GM19239 (cell line): Measurements from ENCODE around the gene LONRF2.
"Not testable (repeated sequence)": the region's sequence is repeated elsewhere in the genome, so short reads cannot be mapped to it uniquely, and the experiment has no call there.

Experiments used
- DNase-seq: peaks from one replicate; pipeline ENCODE4 v3.0.0; 2011; ENCODE audit warnings: low spot score; ENCODE audit not compliant: insufficient read length
- FAIRE-seq: peaks from 2 replicates; lab custom pipeline; 2011; peaks lifted over from hg19 to GRCh38; lab: Jason Lieb, UNC

The LONRF2 gene

GRCh38 chr2:100257939-100258338, 64.4 kb downstream of the LONRF2 start:
- FAIRE-seq = no peak
- no peak for DNase-seq

- DNase-seq (no peak), FAIRE-seq (no peak)
These were observed 65.5 kb downstream of the LONRF2 start for GRCh38 chr2:100256849-100257248.

GRCh38 chr2:100256416-100256815, 65.9 kb downstream of the LONRF2 start:
- no peak for FAIRE-seq
- no peak for DNase-seq

GRCh38 chr2:100254646-100255210, 67.6 kb downstream of the LONRF2 start:
- FAIRE-seq (no peak), DNase-seq (no peak)

DNA sequence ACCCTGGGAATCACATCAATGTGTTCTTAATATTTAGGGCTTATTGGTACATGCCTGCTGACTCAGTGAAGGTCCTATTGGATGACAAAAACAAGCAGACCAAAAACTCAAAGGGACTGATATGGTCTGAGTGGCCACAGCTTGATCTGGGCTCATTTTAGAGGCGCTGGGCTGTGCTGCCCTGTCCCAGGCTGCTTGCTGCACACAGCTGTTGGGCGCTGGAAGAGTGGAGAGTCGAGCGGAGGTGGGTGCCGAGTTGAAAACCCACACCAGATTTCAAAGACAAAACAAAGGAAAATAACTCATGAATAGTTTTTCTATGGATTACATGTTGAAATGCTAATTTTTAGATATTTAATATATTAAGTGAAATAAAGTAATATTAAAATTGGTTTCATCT, 68.5 kb downstream of the LONRF2 start:
- DNase-seq (no peak), FAIRE-seq (no peak)

- DNase-seq (no peak), FAIRE-seq (no peak)
These were observed 69.2 kb downstream of the LONRF2 start for GRCh38 chr2:100252811-100253698.

- DNase-seq = no peak
- FAIRE-seq = no peak
These were observed 71.7 kb downstream of the LONRF2 start for GRCh38 chr2:100250645-100251044.

- DNase-seq = no peak
- no peak for FAIRE-seq
These were observed 73.3 kb downstream of the LONRF2 start for GRCh38 chr2:100248971-100249370.

GRCh38 chr2:100248556-100248955, 73.7 kb downstream of the LONRF2 start:
- not testable (repeated sequence) for DNase-seq, FAIRE-seq

- FAIRE-seq = no peak
- DNase-seq = no peak
These were observed 74.3 kb downstream of the LONRF2 start for GRCh38 chr2:100248044-100248330.

DNA sequence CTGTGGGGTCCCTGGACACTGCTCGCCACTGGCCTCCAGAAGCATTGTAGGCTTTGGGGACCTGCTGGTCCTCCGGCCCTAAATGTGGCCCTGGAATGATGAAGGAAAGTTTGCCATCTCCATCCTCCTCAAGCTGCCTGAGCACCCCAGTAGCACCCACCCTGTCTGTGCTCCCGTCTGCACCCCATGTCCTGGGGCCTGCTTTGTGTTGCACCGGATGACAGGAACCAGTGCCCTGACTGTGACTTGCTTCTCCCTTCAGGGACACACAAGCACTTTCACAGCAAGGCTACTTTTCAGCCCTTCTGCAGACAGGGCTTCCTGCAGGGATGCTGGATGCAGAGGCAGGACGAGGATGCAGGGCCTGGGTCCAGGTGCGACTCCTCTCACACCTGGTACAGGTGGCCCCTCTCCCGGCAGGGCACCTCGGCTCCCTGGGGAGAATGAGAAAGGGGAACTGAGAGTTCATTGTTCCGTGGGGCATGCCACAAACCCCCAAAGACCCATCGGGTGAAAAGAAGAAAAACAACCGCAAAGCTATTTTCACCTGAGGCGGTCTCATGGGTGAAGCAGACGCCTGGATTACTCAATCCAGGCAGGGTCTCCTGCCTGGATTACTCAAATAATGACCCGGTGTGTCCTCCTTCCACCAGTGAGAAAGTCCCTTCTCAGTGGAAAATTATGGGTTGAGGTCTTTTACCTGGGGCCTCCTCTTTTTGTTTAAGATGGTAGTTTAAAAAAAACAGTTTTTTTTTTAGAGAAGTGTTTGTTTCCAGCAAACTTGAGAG, 74.9 kb downstream of the LONRF2 start:
- DNase-seq (peak; percentile 45), FAIRE-seq (peak; percentile 61)

GRCh38 chr2:100246163-100247145, 75.8 kb downstream of the LONRF2 start:
- FAIRE-seq = peak; percentile 40
- DNase-seq = no peak

GRCh38 chr2:100245681-100246080, 76.6 kb downstream of the LONRF2 start:
- FAIRE-seq (no peak), DNase-seq (no peak)

GRCh38 chr2:100244881-100245605, 77.3 kb downstream of the LONRF2 start:
- no peak for DNase-seq
- no peak for FAIRE-seq

GRCh38 chr2:100243631-100244030, 78.7 kb downstream of the LONRF2 start:
- no peak for DNase-seq
- no peak for FAIRE-seq

- peak; percentile 20 for DNase-seq
- peak; percentile 35 for FAIRE-seq
These were observed 79.2 kb downstream of the LONRF2 start for GRCh38 chr2:100242891-100243619.

- DNase-seq (no peak), FAIRE-seq (no peak)
These were observed 79.8 kb downstream of the LONRF2 start for GRCh38 chr2:100242476-100242875.

GRCh38 chr2:100241236-100241635, 81.1 kb downstream of the LONRF2 start:
- DNase-seq = no peak
- no peak for FAIRE-seq

GRCh38 chr2:100240386-100240785, 81.9 kb downstream of the LONRF2 start:
- DNase-seq (no peak), FAIRE-seq (no peak)
